GM18873 (cell line): ENCODE measurements around the gene PBOV1.

Experiments
- ATAC-seq: cut with Tn5 transposase; IDR thresholded peaks from one replicate; pipeline ENCODE4 v1.9.1; 2021; ENCODE audit warnings: mild to moderate bottlenecking, moderate library complexity, moderate number of reproducible peaks; ENCODE audit not compliant: unreplicated experiment, low FRiP score

PBOV1 gene

DNA sequence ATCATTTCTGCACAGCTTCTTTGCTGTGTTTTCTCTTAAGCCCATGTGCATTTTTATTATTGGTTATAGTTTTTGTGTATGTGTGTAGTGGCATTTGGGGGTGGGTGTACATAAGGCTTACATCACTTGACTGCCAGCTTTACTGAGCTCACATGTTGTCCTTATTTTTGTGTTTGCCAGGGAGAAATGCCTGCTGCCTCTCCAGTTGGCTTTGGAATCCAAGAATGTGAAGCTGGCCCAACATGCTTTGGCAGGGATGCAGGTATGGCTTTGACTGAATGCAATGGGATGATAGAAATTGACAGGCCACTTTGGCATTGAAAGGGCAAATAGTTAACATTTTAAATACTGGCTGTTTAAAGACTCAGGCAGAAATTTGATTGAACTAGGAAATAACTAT lies 11.4 kb downstream of the PBOV1 start:
- no peak for ATAC-seq

DNA sequence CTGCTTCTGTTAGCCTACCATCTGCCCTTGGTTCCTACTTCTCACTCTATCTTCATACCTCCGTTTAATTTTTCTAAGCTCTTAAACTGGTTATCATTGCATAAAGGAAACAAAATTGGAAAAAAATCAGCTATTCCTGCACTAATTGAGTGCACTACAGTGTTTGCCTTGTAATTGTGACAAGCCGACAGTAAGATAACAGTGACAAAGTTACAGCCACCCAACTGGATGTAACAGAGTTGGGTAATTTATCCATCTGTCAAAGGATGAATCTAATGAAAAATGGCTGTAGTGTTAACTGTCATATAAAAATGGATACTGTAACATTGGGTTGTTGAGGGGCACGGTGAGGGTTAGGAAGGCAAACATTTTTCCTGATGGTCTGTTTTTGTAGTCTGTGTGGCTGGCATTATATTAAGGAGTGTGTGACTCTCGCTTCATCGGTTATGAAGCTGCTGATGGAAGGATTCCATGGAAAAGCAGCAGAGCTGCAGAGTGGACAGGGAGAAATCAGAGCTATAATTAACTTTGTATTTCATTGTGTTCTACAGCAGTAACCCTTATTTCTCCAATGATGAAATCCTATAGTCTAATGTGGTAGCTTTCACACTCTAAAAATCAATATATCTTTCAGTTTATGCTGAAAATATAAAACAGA lies 12.7 kb downstream of the PBOV1 start:
- no peak for ATAC-seq

DNA sequence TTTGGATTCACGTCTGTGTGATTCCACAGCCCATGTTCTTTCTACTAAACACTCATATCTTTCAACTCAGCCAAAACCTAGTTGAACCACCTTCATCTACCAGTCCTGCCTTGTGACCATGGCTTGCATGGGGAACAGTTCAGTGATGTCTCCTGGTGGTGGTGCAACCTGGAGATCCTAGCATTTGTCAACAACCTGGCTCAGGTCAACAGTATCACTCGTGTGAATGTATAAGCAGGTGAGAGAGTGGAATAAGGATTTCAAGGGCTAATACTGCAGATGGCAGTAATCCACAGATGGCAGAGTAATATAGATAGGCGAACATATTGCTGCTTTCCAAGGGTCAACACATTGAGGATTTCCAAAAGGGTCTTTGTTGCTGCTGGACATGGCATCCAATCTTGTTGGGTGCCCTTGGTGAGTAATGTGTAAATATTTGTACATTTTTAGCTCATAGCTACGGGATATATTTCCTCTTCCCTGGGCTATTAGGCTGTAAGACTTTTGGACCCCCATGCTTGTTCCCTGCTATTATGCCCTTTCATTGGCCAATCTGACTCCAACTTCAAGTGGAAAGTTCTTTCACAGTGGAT lies 13.4 kb downstream of the PBOV1 start:
- no peak for ATAC-seq

DNA sequence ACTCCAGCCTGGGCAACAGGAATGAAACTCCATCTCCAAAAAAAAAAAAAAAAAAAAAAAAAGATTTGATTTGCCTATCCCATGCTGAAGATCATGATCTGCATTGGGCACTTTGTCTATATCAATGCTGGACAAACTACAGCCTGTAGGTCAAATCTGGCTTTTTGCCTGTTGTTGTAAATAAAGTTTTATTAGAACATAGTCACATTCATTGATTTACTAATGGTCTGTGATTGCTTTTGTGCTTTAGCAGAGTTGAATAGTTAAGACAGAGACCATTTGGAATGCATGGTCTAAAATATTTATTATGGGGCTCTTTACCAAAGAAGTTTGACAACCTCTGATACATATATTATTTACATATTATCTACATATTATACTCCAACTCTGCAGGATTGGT lies 14.0 kb downstream of the PBOV1 start:
- ATAC-seq: no peak

DNA sequence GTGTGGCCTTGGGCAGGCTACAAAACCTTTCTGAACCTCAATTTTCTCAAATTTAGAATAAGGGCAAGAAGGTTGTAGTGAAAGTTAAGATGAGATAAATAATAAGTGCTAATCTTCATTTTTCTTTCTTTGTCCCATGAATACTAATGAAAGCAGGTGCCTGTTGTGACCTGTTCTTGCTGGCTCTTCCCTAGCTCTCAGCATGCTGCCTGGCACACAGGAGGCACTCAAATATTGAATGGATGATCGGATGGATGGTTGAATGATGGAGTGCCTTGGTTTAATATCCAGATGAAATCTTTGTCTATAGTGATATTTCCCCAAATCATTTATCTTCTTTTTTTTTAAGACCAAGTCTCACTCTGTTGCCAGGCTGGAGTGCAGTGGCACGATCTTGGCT lies 15.0 kb downstream of the PBOV1 start:
- ATAC-seq: no peak

DNA sequence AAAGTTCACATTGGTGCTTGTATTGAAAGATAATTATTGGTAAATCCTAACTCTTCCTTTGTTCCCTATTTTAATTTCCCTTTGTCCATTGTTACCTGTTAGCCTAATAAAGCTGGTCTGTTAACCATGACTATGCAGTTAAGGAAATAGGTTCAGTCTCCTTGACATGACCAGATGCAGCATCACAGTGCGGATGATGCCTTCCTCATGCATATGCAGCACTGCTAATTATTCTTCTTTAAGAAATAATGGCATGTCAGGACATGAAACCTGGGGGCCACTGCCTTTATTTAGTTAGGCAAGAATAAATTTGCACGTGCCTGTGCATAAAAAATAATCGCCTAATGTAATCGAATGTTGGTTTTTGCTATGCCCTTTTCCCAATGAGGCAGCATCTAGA lies 16.5 kb downstream of the PBOV1 start:
- ATAC-seq: no peak

DNA sequence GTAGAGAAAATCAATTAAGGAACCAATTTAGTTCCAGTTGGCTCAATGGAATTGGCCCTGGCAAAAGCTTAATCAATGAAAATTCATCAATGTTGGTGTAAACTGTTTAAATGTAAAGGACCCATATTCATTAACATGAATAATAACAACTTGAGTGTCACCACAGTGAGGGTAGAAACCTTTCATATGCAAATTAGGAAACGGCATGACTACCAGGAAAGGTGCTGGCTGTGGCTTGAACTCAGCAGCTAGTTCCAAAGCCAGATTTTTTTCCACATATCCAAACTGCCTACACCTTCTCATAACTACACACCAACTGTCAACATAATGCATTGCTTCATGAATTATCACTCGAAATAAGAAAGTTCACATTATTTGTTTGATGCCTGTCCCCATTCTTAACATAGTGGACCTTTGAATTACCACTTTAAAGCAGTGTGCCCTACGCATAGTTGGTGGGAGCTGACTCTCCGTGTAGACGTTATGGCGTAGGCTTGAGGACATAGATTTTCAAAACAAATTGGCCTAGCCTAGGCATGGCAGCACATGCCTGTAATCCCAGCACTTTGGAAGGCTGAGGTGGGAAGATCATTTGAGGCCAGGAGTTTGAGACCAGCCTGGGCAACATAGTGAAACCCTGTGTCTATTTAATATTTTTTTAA lies 19.7 kb downstream of the PBOV1 start:
- ATAC-seq: no peak

DNA sequence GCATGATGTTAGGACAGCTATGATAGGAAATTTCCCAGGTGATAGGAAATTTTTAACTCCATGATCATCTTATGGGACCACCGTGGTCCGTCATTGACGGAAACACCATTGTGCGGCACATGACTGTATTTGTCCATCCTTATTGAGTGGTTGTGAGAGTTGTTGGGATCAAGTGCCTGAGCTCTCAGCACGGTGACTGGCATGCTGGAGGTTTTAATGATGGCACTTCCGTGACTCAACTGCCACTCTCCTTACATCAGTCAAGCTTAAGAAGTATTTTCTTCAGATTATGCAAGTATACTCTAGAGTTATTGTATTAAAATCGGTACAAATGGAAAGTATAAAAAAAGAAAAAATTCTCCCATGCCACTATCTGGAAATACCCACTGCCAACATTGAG lies 20.7 kb downstream of the PBOV1 start:
- ATAC-seq: no peak

DNA sequence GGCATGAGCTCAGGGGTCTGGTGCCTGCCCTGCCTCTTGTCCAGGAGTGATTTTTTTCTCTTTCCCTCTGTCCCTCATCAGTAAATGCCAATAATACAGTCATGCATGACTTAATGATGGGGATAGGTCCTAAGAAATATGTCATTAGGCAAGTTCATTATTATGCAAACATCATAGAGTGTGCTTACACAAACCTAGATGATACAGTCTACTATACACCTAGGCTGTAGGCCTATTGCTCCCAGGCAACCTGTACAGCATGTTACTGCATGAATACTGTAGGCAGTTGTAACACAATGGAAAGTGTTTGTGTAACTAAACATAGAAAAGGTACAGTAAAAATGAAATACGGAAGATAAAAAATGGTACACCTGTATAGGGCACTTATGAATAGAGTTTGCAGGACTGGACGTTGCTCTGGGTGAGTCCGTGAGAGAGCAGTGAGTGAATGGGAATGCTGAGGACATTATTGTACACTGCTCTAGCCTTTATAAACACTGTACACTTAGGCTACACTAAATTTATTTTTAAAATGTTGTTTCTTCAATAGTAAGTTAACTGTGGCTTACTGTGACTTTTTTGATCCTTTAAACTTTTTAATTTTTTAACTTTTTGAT lies 22.1 kb downstream of the PBOV1 start:
- ATAC-seq: no peak

DNA sequence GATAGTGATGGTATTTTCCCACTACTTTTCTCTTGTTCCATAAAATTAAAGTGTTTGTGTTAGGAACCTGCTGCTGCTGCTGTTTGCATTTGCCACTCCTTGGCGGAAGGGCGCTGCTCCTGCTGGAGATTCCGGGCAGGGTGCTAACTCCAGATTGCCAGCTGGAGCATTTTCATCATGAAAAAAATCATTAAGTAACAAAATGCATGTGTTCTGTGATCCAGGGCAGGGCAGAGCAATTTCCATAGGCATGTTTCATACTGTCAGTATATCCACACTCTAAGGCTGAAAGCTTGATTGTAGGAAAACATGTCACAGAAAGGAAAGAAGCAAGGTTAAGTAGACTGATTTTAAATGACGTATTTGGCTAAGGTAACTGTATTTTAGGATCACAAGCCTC lies 24.0 kb downstream of the PBOV1 start:
- ATAC-seq: no peak

DNA sequence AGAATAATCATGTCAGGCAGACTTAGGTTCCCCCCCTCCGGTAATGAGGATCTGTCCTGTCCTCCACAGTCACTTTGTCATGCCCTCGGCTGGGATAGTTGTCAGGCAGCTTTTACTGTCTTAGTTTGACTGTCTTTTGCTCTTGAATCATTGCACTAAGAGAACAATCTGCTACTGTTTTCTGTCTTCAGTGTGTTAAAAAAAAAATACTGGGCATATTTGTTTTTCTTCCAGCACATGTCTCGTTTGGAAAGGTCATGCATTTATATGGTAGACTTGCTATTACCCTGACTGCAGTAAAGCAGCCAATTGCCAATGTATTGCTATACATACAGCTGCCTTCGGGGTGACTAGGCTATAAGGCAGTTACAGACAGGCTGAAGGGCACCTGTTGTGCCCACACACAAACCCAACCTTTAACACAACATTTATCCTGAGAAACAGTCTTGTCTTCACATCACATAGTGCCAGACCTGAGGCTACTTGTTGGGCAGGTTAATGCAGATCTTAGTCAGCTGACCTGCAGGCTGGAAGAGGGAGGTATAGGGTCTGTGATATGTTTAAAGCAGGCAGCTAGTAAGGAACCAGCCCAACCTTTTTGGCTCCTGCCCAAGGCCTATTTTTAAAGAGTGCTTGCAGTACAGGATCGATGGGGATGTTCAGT lies 29.9 kb downstream of the PBOV1 start:
- no peak for ATAC-seq

DNA sequence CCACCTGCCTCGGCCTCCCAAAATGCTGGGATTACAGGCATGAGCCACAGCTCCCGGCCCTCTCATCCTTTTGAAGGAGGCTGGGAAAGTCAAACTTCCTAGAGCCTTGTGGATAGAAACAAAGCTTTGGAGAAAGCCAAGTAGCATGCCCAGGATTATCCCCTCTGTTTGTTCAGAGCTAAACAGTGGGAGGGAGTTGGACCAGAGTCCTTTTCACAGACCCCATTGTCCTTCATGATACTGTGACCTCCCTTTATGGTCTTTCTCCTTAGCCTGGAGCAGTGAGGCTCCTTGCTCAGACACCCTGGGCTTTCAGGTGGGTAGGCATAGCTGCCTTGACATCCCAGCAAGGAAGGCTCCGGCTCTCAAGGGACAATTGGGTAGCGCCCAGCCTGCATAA lies 31.1 kb downstream of the PBOV1 start:
- no peak for ATAC-seq

DNA sequence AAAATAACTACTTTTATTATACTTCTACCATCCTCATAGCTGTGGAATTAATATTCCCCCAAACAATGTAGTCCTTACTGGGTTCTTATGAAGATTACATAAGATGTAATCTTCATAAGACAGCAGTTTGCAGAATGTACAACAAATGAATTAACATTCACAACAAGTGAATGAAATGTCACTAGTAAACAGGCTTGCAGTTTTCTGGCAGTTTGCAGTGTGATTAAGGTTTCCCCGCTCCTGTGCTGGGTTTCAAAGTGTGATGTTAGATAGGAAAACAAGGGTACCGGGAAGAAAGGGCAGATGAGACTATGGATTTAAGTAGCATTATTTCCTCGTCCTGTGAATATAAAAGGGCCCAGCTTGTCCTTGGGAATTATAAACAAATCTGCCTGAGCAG lies 34.1 kb downstream of the PBOV1 start:
- no peak for ATAC-seq

DNA sequence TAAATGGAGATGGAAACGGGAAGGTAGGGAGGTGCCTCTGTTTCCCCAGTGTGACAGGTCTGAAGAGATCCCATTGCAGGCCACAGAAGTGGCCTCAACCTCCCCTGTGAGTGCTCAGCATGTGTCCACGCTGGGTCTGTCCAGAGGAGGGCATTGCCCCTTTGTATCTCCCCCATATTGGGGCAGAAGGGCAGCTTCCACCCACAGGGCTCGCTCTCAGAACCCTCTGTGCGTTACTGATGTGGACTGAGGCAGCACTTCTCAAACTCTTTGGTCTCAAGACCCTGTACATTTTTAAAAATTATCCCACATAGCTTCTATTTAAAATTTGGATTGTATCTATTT lies 34.5 kb downstream of the PBOV1 start:
- ATAC-seq: no peak

DNA sequence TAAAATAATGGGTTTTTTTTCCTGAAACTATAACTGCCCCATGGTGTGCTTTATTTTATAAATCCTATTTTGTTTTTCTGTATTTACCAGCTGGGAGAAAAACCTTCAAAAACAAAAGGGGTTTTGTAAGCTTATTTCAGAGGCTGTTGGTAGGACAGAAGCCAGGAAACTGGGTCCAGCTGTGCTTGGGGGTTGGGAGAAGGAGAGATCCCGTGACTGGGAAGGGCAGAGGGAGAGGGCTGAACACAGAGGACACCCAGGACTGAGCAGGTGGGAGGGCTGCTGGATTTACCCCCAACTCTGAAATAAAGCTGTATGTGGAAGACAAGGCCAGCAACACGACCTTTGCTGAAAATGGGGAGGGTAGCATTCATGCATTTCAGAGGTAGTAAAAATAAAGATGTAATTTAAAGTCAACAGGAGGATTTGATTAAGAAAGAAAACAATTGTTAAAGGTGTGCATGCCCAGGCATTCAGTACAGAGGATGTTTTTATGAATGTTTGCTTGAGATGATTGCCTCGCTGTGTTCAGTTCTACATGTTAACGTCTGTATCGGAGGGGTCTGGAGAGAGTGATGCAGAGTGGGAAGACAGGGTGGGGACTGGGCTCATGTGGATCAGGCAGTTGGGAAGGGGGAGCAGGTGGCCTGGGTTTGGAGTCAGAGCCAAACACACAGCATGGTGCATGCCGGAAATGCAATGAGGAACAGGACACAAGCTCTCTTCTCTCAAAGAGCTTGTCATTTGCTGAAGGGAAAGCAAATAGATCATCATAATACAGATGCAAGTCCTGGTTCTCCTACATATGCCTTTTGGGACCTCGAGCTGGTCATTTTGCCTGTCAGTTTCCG lies 35.1 kb downstream of the PBOV1 start:
- ATAC-seq: no peak

DNA sequence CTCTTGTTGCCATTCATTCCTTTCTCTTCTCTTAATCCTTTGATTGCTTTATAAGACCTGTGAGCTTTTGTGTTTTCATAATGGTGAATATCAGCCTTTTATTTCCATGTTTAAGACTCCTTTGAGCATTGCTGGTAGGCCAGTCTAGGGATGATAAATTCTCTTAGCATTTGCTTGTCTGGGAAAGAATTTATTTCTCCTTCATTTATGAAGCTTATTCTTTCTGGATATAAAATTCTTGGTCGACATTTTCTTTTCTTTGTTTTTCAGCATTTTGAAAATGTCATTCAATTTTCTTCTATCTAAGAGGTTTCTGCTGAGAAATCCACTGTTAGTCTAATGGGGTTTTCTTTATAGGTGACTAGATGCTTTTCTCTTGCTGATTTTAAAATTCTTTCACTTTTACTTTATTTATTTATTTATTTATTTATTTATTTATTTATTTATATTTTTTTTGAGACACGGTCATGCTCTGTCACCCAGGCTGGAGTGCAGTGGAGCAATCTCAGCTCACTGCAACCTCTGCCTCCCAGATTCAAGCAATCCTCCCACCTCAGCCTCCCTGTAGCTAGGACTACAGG lies 41.5 kb downstream of the PBOV1 start:
- ATAC-seq: no peak

DNA sequence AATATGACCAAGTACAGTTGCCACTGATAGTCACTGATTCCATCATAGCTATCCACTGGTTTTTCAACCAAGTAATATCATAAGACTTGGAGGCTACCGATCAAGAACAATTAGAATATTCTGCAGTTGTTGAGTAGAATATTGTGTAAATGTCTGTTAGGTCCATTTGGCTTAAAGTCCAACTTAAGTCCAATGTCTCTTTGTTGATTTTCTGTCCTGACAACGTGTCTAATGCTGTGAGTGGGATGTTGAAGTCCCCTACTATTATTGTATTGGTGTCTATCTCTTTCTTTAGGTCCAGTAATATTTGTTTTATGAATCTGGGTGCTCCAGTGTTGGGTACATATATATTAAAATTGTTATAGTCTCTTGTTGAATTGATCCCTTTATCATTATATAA lies 42.7 kb downstream of the PBOV1 start:
- ATAC-seq: no peak
